Measurements from ENCODE around the gene HPSE2.

GRCh38 chr10:98415731-98416119, 819.9 kb downstream of the HPSE2 start:
- no peak for TF ChIP-seq YY1 (IDR thresholded peaks at IDR 0.05; ENCODE audit: insufficient read depth, insufficient read length)
- no peak for TF ChIP-seq SUZ12 (IDR thresholded peaks at IDR 0.05; ENCODE audit: extremely low read depth, insufficient read depth, insufficient read length)
- TF ChIP-seq ZNF274 (IDR thresholded peaks at IDR 0.05; ENCODE audit: low read depth, low read length) = no peak

Data from NT2/D1 (cell line).